T-helper 2 cell treated with Interferon-gamma antibody and Interleukin-4, amounts not matched to agents 100 ng/mL and 5 ng/mL, for 36 hours (primary cell): Measurements from ENCODE around the gene PIP4K2A. TPM values are rescaled to one million over a fixed set of nuclear protein-coding genes. Genes with fewer than 3 reads are reported as not detected.

Experiments used
- intact Hi-C: fragments of 100-400 bp; cut with micrococcal nuclease; formaldehyde crosslinking; loops from one replicate; pipeline ENCODE4 v1.15.1; 2023
- total RNA-seq: library from RNA; stranded (reverse); gene quantifications from 2 replicates; pipeline ENCODE4 v1.2.3, GENCODE V29; 2022

Gene PIP4K2A
- total RNA-seq, 1 donor from 2014 or later = 115 TPM

GRCh38 chr10:22644222-22644621 is 70.2 kb downstream of the PIP4K2A start:
- intact Hi-C loops = no loop called here

GRCh38 chr10:22643775-22644174 is 70.6 kb downstream of the PIP4K2A start:
- intact Hi-C loops = no loop called here

- intact Hi-C loops = no loop called here
Observed at GRCh38 chr10:22643116-22643515, 71.3 kb downstream of the PIP4K2A start.

GRCh38 chr10:22641743-22642142 is 72.6 kb downstream of the PIP4K2A start:
- intact Hi-C loops = no loop called here

- intact Hi-C loops = no loop called here
Observed at GRCh38 chr10:22640359-22640758, 74.0 kb downstream of the PIP4K2A start.

- intact Hi-C loops = no loop called here
Observed at GRCh38 chr10:22638863-22639262, 75.5 kb downstream of the PIP4K2A start.

- intact Hi-C loops = no loop called here
Observed at GRCh38 chr10:22637491-22637890, 76.9 kb downstream of the PIP4K2A start.

GRCh38 chr10:22635650-22636049 is 78.7 kb downstream of the PIP4K2A start:
- intact Hi-C loops = no loop called here

GRCh38 chr10:22634606-22635459 is 79.5 kb downstream of the PIP4K2A start:
- intact Hi-C loops = loop anchor here (5.0 kb wide), 1 partner anchor 32 kb away; no protein-coding TSS in a partner anchor

GRCh38 chr10:22634093-22634492 is 80.3 kb downstream of the PIP4K2A start:
- intact Hi-C loops = loop anchor here (5.0 kb wide), 1 partner anchor 33 kb away; no protein-coding TSS in a partner anchor

- intact Hi-C loops = loop anchor here (5.0 kb wide), 1 partner anchor 34 kb away; no protein-coding TSS in a partner anchor
Observed at GRCh38 chr10:22633528-22633927, 80.8 kb downstream of the PIP4K2A start.

- intact Hi-C loops = loop anchor here (5.0 kb wide), 1 partner anchor 34 kb away; no protein-coding TSS in a partner anchor
Observed at GRCh38 chr10:22633106-22633505, 81.3 kb downstream of the PIP4K2A start.

GRCh38 chr10:22631646-22632278 is 82.6 kb downstream of the PIP4K2A start:
- intact Hi-C loops = loop anchor here (5.0 kb wide), 1 partner anchor 36 kb away; no protein-coding TSS in a partner anchor

GRCh38 chr10:22631185-22631584 is 83.2 kb downstream of the PIP4K2A start:
- intact Hi-C loops = loop anchor here (5.0 kb wide), 1 partner anchor 36 kb away; no protein-coding TSS in a partner anchor

GRCh38 chr10:22630234-22631174 is 83.9 kb downstream of the PIP4K2A start:
- intact Hi-C loops = loop anchor here (1.0 to 5.0 kb wide), 5 partner anchors 16 to 84 kb away; partner anchors contain the start of gene PIP4K2A

- intact Hi-C loops = loop anchor here (1.0 to 5.0 kb wide), 5 partner anchors 16 to 84 kb away; partner anchors contain the start of gene PIP4K2A
Observed at GRCh38 chr10:22629852-22630233, 84.5 kb downstream of the PIP4K2A start.

GRCh38 chr10:22629126-22629525 is 85.3 kb downstream of the PIP4K2A start:
- intact Hi-C loops = no loop called here

- intact Hi-C loops = no loop called here
Observed at GRCh38 chr10:22628309-22628708, 86.1 kb downstream of the PIP4K2A start.

- intact Hi-C loops = loop anchor here (1.0 kb wide), 1 partner anchor 8 kb away; no protein-coding TSS in a partner anchor
Observed at GRCh38 chr10:22626784-22627183, 87.6 kb downstream of the PIP4K2A start.

- intact Hi-C loops = no loop called here
Observed at GRCh38 chr10:22625516-22626290, 88.7 kb downstream of the PIP4K2A start.
